ENCODE results near the gene PRKAR1A.
A peak's percentile ranks its signal among the peaks of the same experiment; 100 is the strongest.
"Not testable (repeated sequence)": the region's sequence is repeated elsewhere in the genome, so short reads cannot be mapped to it uniquely, and the experiment has no call there.

The PRKAR1A gene

GRCh38 chr17:68518063-68518815, 6.0 kb downstream of the PRKAR1A start:
- DNase-seq (ENCODE audit: low read depth), result no peak
- TF ChIP-seq CTCF (conservative IDR thresholded peaks at IDR 0.05; ENCODE audit: low read depth, low read length), result no peak
- H3K4me3 ChIP-seq (ENCODE audit: low read depth, low read length), result no peak overlapping the region

GRCh38 chr17:68519051-68519450, 6.8 kb downstream of the PRKAR1A start:
- not testable (repeated sequence) for DNase-seq (ENCODE audit: low read depth); H3K4me3 ChIP-seq (ENCODE audit: low read depth, low read length)

GRCh38 chr17:68519911-68520310, 7.7 kb downstream of the PRKAR1A start:
- H3K4me3 ChIP-seq (ENCODE audit: low read depth, low read length), result no peak overlapping the region
- DNase-seq (ENCODE audit: low read depth), result peak; percentile 59
- no peak for TF ChIP-seq CTCF (conservative IDR thresholded peaks at IDR 0.05; ENCODE audit: low read depth, low read length)

GRCh38 chr17:68522266-68522665, 10.0 kb downstream of the PRKAR1A start:
- H3K4me3 ChIP-seq (ENCODE audit: low read depth, low read length), result no peak overlapping the region
- no peak for TF ChIP-seq CTCF (conservative IDR thresholded peaks at IDR 0.05; ENCODE audit: low read depth, low read length)
- DNase-seq (ENCODE audit: low read depth), result no peak

- TF ChIP-seq CTCF (conservative IDR thresholded peaks at IDR 0.05; ENCODE audit: low read depth, low read length), result no peak
- no peak for DNase-seq (ENCODE audit: low read depth)
- H3K4me3 ChIP-seq (ENCODE audit: low read depth, low read length), result no peak overlapping the region
These were observed 14.3 kb downstream of the PRKAR1A start for GRCh38 chr17:68526548-68526947.

GRCh38 chr17:68527314-68527713, 15.1 kb downstream of the PRKAR1A start:
- no peak for TF ChIP-seq CTCF (conservative IDR thresholded peaks at IDR 0.05; ENCODE audit: low read depth, low read length)
- no peak for DNase-seq (ENCODE audit: low read depth)
- no peak overlapping the region for H3K4me3 ChIP-seq (ENCODE audit: low read depth, low read length)

- DNase-seq (ENCODE audit: low read depth), result no peak
- no peak for TF ChIP-seq CTCF (conservative IDR thresholded peaks at IDR 0.05; ENCODE audit: low read depth, low read length)
These were observed 19.0 kb downstream of the PRKAR1A start for GRCh38 chr17:68531252-68531651.

More at GRCh38 chr17:68531252-68531651, 19.0 kb downstream of the PRKAR1A start:
- no peak overlapping the region for H3K4me3 ChIP-seq (ENCODE audit: low read depth, low read length)

Data from choroid plexus epithelial cell (primary cell).